ENCODE data around the gene CXCL3. TPM values are rescaled to one million over a fixed set of nuclear protein-coding genes. Genes with fewer than 3 reads are reported as not detected.

Gene CXCL3
- total RNA-seq: 1.5 and 9.0 TPM in 2 replicates

DNA sequence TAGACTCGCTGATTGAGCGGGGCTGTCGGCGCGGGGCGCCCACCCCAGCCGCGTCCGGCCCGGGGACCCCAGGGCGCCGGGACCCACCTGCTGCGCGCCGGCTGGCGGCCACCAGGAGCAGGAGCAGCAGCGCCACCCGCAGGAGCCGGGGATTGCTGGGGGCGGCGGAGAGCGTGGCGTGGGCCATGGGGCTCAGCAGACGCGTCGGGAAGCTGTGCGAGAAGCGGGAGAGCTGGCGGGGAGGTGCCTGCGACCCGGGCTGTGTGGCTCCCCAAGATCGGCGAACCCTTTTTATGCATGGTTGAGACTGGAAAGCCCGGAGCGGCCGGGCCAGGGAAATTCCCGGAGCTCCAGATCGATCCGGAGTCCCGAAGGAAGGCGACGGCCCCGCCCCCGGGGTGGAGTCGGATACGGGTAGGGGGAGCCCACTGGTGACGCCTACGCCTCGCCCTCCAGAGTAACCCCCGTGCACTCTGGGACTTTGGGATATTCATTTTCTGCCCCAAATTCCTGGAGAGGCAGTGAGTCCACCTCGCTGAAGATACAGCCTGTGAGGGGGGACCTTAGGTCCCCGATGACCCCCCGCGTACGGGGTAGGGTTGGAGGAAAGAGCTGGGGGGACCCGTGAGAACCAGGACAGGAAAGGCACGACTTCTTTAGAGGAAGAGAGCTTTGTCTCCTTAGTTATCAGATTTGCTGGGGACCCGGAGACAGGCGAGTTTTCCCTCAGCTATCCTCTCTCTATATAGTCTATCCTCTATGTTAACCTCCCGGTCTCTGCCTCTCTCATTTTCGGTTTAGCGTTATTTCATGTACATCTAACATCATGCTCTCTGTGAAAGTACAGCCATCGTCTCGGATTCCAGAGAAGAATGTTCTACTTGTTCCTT is at the start of gene CXCL3:
Gene CXCL3 (minus strand): TSS at position 265 of the 890 bp plus-strand sequence. CDS start 78 bp downstream, at position 187.

DNA sequence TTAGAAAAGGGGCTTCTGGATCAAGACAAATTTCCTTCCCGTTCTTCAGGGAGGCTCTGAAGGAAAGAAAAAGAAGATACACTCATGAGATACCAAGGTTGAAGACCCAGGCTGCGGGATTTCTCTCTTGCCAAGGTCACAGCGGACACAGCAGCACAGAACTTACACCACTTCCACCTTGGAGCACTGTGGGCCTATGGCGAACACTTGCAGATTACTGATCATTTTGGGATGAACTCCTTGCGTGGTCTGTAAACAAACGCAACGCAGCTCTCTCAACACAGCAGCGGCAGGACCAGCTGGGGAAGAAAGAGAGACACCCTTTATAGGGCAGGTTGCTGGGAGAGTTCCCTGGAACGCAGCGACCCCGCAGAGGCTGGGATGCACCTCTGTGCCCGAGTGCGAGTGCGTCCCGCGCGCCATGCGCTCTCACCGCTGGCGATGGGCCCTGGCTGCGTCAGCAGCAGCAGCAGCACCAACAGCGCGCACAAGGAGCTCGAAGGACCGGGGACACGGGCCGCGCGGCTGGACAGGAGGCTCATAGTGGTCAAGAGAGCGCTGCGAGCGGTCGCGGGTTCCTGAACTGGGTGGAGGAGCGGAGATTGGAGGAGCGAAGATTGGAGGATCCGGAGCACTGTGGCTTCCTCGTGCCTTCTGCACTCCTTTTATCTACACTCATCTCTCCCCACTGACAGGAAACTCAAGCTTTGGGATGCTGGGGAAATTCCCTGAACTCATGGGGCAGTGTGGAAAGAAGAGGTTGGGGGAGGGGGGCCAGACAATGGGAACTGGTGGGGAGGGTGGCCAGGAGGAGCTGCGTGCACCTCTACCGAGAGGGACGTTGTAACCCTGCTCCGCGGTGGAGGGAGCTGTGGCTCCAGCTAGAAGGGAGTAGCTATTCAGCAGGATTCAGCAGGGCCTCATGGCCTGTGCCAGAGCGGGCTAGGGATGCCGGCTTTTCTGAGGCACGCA is 40.2 kb downstream of the CXCL3 start, which contains the start of gene CXCL5:
Gene CXCL5 (minus strand): TSS at position 638 of the 972 bp plus-strand sequence. CDS start 96 bp downstream, at position 542.

DNA sequence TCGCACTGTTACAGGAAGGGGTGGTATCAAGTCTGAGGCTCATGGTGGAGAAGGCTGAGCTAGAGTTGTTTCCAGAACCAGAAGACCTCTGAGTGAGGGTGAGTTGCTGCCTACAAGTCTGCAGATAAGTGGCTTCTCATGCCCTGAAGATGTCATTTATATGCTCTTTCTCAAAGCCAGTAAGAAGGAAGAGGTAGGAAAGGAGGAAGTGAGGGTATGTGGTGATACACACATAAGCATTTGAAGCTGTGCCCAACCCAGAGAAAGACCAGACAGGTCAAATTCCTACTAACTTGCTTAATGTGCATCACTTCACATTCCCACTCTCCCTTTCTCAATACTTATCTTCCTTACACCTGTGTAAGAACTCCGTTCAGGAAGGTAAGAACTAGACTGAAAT is 50.4 kb downstream of the CXCL3 start, which contains the start of gene PPBP:
Gene PPBP (minus strand): TSS at position 130 of the 400 bp plus-strand sequence. CDS start 87 bp downstream, at position 43.

Other genes with a start within 250 kb of the CXCL3 start
- 19.6 and 184 TPM in 2 replicates for gene CXCL6, start 202.0 kb downstream of the CXCL3 start, total RNA-seq
- gene PF4V1, start 185.4 kb downstream of the CXCL3 start, total RNA-seq: 2.1 and 4.2 TPM in 2 replicates
- 21.6 and 120 TPM in 2 replicates for gene CXCL1, start 169.3 kb downstream of the CXCL3 start, total RNA-seq
- gene PF4, start 56.7 kb downstream of the CXCL3 start, total RNA-seq: not detected in 2 replicates
- not detected in 2 replicates for gene PPBP, start 50.5 kb downstream of the CXCL3 start, total RNA-seq
- gene CXCL5, start 40.0 kb downstream of the CXCL3 start, total RNA-seq: 0.59 and 1.7 TPM in 2 replicates
- gene CXCL2, start 60.5 kb upstream of the CXCL3 start, total RNA-seq: 1.6 and 14.1 TPM in 2 replicates
- gene MTHFD2L, start 119.4 kb upstream of the CXCL3 start, total RNA-seq: 12.7 and 21.2 TPM in 2 replicates